Measurements from ENCODE around the gene CHD6.

Gene CHD6

DNA sequence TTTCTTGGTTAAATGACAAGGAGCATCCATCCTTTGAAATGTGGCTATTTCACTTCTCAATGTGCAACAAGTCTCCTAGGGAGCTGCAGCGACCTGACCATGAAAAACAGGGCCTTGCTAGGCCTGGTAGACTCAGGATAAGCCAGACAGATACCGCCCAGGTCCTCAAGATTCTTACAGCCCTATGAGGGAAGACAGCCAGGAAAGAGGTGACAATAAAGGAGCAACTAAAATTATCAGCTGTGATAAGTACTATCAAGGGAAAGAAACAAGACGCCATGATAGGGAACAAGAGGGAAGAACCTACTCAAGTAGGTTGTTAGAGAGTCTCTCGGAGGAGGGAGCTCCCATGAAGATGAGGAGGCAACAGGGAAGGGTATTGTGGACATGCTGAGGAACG is 200.1 kb downstream of the CHD6 start:
- DNase-seq: no peak

- no peak for DNase-seq
Measured at GRCh38 chr20:41415191-41415590, 203.0 kb downstream of the CHD6 start.

GRCh38 chr20:41413169-41413568 is 205.0 kb downstream of the CHD6 start:
- no peak for DNase-seq

GRCh38 chr20:41412324-41413120 is 205.7 kb downstream of the CHD6 start:
- no peak for DNase-seq

GRCh38 chr20:41411391-41411847 is 206.8 kb downstream of the CHD6 start:
- no peak for DNase-seq

DNA sequence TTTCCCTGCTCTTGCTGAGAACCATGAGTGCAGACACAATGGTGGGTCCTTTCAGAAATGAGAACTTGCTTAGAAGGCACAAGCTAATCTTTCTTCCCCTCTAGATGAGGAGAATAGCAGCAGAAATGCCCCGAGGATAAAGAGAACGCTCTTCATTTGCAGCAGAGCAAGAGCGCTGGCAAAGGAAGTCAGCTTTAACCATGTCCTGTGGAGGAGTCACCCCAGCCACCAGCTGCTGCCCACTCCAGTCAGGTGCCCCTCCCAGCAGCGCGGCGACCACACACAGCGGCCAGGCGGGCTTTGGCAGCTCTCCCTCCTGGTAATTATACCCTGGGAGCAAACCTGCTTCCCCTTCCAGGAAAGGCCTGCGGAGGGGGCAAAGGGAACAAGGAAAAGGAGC is 209.2 kb downstream of the CHD6 start:
- DNase-seq: no peak

GRCh38 chr20:41408156-41408794 is 209.9 kb downstream of the CHD6 start:
- DNase-seq: no peak

GRCh38 chr20:41407607-41408006 is 210.6 kb downstream of the CHD6 start:
- DNase-seq: no peak

DNA sequence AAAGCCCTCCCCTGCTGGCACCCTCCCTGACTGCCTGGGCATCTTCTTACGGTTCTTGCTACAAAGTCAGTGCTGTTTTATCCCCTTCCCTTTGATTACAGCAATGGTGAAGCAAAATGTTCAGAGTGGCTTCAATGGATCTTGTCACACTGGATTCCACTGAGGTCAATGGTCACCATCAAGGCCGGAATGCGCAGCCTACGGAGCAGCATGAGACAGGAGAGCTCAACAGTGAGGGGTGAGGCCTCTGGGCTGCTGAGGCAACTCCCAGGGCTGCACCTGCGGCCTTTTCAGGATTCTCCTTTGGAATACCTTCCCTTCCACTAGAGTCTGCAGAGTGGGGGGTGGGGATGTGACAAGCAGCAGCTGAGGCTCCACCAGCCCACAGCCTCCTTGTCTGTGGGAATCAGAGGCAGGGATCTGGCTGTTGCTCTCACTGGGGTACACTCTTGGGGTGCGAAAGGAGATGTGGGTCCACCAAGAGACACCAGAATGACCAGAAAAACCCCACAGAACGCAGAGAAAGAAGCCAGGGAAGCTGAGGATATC is 211.2 kb downstream of the CHD6 start:
- no peak for DNase-seq

- DNase-seq: no peak
Measured at GRCh38 chr20:41406353-41406752, 211.8 kb downstream of the CHD6 start.

DNA sequence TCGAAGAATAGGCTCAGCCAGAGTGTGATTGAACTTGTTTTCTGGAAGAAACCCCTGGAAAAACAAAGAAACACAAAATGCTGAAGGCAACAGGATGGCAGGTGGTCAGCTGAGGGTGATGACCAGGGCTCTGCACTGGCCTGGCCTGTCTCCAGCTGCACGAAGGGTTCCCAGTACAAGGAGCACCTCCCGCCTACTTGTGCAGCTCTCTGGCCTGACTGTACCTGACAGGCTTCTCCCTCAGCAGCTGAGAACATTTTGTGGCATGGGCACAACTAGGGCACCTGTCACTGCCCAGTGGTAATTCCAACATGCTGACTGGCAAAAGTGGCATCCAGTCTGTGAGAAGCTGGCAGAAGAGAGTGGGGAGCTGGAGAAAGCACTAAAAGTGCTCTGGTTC is 212.7 kb downstream of the CHD6 start:
- no peak for DNase-seq

DNA sequence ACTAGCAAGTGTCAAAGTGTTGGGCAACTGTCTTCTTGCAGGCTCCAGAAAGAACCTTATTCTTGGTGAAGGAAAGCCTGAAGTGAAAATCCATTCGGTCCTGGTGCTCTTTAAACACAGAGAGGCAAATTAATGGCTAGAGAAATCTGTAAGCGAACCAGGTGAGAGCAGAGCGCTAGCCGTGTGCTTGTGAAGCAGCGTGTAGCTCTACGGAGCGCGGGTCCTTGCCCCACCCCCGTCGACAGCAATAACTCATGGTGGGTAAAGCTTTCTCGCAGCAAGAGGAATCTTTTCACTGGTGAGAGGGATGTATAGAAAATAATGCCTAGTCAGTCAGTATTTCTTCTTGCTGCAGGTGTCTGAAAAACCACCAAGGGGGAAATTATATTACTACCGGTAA is 214.6 kb downstream of the CHD6 start:
- no peak for DNase-seq

GRCh38 chr20:41398408-41398807 is 219.8 kb downstream of the CHD6 start:
- no peak for DNase-seq

DNA sequence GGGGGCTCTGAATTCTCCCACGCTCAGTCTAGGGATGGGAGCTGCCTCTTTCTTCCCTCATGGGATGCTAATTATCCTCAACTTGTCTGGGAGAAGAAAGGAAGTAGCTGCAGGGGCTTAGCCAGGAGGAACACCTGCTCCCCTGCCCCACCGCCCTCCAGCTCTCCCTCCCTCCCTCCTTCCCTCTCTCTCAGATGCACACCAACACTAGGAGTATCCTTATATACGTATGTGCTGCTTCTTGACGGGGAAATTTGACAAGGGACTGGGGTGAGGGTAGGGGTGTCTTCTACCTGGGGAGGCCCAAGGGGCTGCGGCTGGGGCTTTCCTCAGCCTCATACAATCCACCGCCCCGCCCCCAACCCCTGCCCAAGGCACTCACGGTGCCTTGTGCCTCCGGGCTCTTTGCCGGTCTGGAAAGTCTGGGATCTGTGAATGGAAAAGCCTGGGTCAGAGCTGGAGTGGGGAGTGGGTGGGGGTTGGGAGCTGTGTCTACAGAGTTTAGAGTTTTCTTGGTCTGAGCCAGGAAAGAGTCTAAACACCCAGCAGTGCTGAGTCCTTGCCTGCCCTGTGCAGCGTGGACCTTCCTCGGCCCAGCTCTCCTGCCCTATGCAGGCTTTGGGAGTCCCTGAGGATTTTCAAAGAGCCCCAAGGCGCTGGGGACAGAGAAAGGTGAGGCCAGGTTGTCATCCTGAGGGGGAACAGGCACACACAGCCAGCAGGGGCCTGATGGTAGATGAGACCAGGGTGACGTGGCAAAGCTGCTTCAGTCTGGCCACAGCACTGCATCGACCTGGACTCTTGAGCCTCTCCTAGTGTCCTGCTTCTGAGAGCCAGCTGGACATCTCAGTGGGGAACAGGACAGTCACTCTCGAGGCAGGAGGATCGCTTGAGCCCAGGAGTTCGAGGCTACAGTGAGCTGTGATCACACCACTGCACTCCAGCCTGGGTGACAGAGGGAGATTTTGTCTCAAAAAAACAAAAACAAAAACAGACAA is 222.2 kb downstream of the CHD6 start:
- no peak for DNase-seq

GRCh38 chr20:41394931-41395666 is 223.1 kb downstream of the CHD6 start:
- no peak for DNase-seq

DNA sequence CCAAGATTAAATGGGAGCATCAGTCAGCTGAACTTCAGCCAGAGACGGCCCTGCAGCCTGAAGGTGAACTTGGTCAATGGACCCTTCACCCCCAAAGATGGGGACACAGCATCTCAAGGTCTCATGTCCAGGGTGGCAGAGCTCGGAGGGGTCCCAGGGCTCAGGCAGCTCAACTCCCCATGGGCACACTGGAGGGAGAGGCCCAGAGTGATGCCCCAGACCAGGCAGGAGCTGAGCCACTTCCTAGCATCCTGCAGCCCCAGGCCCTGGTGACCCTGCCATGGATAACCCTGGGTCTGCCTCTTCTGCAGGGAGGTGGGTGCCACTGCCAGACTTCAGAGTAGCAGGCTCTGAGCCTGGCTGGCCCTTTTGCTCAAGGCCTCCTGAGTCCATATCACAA is 224.1 kb downstream of the CHD6 start:
- no peak for DNase-seq

DNA sequence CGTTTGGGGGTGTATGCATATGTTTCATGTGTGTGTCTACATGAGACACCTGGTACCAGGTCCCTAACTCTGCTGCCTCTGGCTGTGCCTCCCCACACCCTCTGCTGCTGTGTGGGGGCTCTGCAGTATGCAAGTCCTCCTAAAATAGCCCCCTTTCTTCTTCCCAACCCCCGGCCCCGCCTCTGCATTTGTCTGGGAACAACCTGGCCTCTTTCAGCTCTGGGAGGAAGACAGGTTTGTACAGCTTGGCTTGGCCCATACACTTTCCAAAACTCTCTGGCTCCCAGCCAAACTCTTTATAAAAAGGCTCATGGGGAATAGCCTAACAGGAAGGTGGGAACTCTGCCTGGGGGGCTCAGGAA is 224.5 kb downstream of the CHD6 start:
- DNase-seq: no peak

DNA sequence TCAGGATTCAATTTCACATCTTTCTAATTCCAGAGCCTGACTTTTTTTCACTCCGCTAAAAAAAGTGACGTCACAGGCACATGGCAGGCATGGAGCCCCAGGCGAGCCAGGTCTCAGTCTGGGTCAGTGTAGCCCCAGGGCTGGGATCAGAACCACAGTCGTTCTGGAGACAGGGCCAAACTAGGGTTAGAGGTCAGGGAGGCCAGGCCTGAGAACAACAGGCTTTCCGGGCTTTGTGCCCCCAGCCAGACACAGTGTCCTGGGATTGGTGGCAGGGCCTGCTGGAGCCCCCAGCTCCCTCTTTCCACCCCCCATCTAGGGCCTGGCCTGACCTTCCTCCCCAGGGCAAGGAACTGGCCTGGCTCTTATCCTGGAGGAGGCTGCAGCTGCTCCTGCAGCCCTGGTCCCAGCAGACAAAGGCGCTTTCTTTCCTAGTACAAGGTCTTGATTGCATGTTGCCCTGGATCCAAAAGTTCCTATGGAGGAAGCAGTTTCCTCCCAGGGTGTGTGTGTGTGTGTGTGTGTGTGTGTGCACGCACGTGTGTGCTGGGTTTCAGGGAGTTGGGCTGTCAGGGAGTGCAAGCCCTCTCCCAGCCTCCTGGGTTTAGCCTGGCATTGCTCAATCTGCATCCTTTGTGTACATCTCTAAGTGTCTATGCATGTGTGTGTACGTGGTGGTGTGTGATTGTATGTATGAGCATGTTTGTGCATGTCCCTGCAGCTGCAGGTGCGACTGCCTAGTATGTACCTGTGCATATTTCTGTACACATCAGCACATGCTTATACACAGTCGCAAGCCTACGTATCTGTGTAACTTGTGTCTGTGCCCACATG is 225.1 kb downstream of the CHD6 start:
- DNase-seq: no peak

DNA sequence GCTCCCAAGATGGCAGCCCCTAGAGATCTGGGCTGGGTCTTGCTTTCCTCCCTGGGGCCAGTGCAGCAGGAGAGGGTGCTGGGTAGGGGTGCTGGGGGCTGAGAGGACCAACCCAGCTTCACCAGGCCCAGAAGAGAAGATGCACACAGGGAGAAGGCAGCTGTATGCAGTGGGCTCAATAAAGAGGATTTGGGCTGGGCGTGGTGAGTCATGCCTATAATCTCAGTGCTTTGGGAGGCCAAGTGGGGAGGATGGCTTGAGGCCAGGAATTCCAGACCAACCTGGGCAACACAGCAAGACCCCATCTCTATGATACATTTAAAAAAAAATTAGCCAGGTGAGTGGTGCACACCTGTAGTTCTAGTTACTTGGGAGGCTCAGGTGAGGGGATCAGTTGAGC is 225.9 kb downstream of the CHD6 start:
- DNase-seq: no peak

DNA sequence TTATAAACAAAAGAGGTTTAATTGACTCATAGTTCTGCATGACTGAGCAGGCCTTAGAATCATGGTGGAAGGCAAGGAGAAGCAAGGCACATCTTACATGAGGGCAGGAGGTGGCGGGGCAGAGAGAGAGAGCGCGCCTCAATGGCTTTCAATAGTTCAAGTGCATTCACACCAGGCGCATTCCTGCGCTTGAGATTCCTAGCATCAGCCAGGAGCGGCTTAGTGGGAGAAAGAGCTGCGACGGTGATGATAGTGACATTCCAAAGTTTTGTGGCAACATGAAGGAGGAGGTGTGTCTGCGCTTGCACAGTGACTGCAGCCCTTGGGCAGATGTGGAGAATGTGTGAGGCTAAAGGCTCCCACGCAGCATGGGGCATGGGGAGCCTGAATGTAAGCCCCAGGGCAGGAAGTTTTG is 226.6 kb downstream of the CHD6 start:
- DNase-seq: no peak

- no peak for DNase-seq
Measured at GRCh38 chr20:41390889-41391288, 227.3 kb downstream of the CHD6 start.
